HepG2 (cell line): ENCODE measurements around the gene DPP7. TPM values are rescaled to one million over a fixed set of nuclear protein-coding genes. Genes with fewer than 3 reads are reported as not detected.

ENCODE experiments used
- E2F1 ChIP-seq: sonication (generic); formaldehyde crosslinking; IDR thresholded peaks from 2 replicates; pipeline ENCODE4 v1.5.0; 2020; ENCODE audit warnings: missing genetic modification reagents
- KDM2A ChIP-seq: sonication (generic); formaldehyde crosslinking; IDR thresholded peaks from 2 replicates; pipeline ENCODE4 v1.4.0; 2020; ENCODE audit warnings: low read depth, missing genetic modification reagents, borderline replicate concordance
- KDM4B ChIP-seq: sonication (generic); formaldehyde crosslinking; IDR thresholded peaks from 2 replicates; pipeline ENCODE4 v1.4.0; 2020; ENCODE audit warnings: missing genetic modification reagents
- RELA ChIP-seq: sonication (generic); formaldehyde crosslinking; IDR thresholded peaks from 2 replicates; pipeline ENCODE4 v1.4.0; 2020; ENCODE audit warnings: missing genetic modification reagents
- RERE ChIP-seq: IDR thresholded peaks from 2 replicates; pipeline ENCODE4 v1.6.1; 2016; ENCODE audit warnings: low read depth, missing genetic modification reagents, missing compliant biosample characterization
- RFX1 ChIP-seq: fragments of 450-650 bp; IDR thresholded peaks from 2 replicates; pipeline ENCODE4 v1.6.1; 2017
- RFXAP ChIP-seq: sonication (generic); formaldehyde crosslinking; IDR thresholded peaks from 2 replicates; pipeline ENCODE4 v1.4.0; 2020; ENCODE audit warnings: missing genetic modification reagents, borderline replicate concordance
- SAFB2 ChIP-seq: sonication (generic); formaldehyde crosslinking; IDR thresholded peaks from 2 replicates; pipeline ENCODE4 v1.5.1; 2020; ENCODE audit warnings: missing genetic modification reagents, low read depth, mild to moderate bottlenecking, borderline replicate concordance
- SIN3B ChIP-seq: fragments of 150-350 bp; IDR thresholded peaks from 2 replicates; pipeline ENCODE4 v1.6.1; 2014; ENCODE audit warnings: low read length
- TRAFD1 ChIP-seq: sonication (generic); formaldehyde crosslinking; IDR thresholded peaks from 2 replicates; pipeline ENCODE4 v1.5.1; 2020; ENCODE audit warnings: missing genetic modification reagents, mild to moderate bottlenecking, borderline replicate concordance
- ZKSCAN8 ChIP-seq: IDR thresholded peaks from 2 replicates; pipeline ENCODE4 v1.6.1; 2016; ENCODE audit warnings: borderline replicate concordance, missing genetic modification reagents, missing compliant biosample characterization
- ZNF275 ChIP-seq: sonication (generic); formaldehyde crosslinking; IDR thresholded peaks from 2 replicates; pipeline ENCODE4 v1.8.0; 2022; ENCODE audit warnings: missing genetic modification reagents, mild to moderate bottlenecking, inconsistent platforms, borderline replicate concordance
- ZNF484 ChIP-seq: sonication (generic); formaldehyde crosslinking; IDR thresholded peaks from 2 replicates; pipeline ENCODE4 v1.5.1; 2020; ENCODE audit warnings: mild to moderate bottlenecking, low read depth, missing genetic modification reagents, borderline replicate concordance
- ZNF576 ChIP-seq: sonication (generic); formaldehyde crosslinking; IDR thresholded peaks from 2 replicates; pipeline ENCODE4 v1.4.0; 2020; ENCODE audit warnings: mild to moderate bottlenecking, missing genetic modification reagents
- ZNF670 ChIP-seq: sonication (generic); formaldehyde crosslinking; IDR thresholded peaks from 2 replicates; pipeline ENCODE4 v1.8.0; 2022; ENCODE audit warnings: mild to moderate bottlenecking, missing genetic modification reagents, borderline replicate concordance
- ZNF691 ChIP-seq: sonication (generic); formaldehyde crosslinking; IDR thresholded peaks from 2 replicates; pipeline ENCODE4 v1.4.0; 2020; ENCODE audit warnings: missing genetic modification reagents, low read depth, mild to moderate bottlenecking, borderline replicate concordance
- ZSCAN30 ChIP-seq: sonication (generic); formaldehyde crosslinking; IDR thresholded peaks from 2 replicates; pipeline ENCODE4 v1.5.0; 2020; ENCODE audit warnings: mild to moderate bottlenecking, missing genetic modification reagents
- polyA plus RNA-seq, 8 experiments: library from polyadenylated mRNA; depleted of rRNA in 3 of 8; stranded (reverse) in 7 of 8; unstranded in 1 of 8; fragments of >200 nt; fragmentation: Illumina TruSeq in 4 of 8; extraction: Trizol in 4 of 8; gene quantifications; 2 replicates each; pipeline versions ENCODE4 v1.2.1 to v1.2.3, GENCODE V29; 2011 to 2016; ENCODE audit warnings: low read depth in 4 of 8, missing spikeins in 1 of 8, mixed read lengths in 1 of 8; ENCODE audit not compliant: insufficient read depth in 1 of 8
- total RNA-seq, 5 experiments: library from RNA; depleted of rRNA; stranded (reverse); fragments of >200 nt; fragmentation: Illumina TruSeq; extraction: Trizol; gene quantifications; 2 replicates each; pipeline ENCODE4 v1.2.3, GENCODE V29; 2016; ENCODE audit warnings: low read depth in 1 of 5

The DPP7 gene
- total and polyA plus RNA-seq, 2 of the 13 experiments (the other 11 are each of a cell fraction or from before 2014, with no cell fraction given), result 1.2 to 4.5 TPM

- TF ChIP-seq KDM4B (CRISPR knock-in tag) (no peak), ZKSCAN8 (no peak; the same call in 1 of the 2 replicates), KDM2A (CRISPR knock-in tag) (peak; percentile 72), ZNF670 (CRISPR knock-in tag) (no peak; the same call in 1 of the 2 replicates), RERE (CRISPR knock-in tag) (peak; percentile 10; the same call in 1 of the 2 replicates), SIN3B (no peak), SAFB2 (CRISPR knock-in tag) (no peak; the same call in 1 of the 2 replicates), RELA (CRISPR knock-in tag) (0 out of 2 replicates have a peak, but pooled peaks have one; percentile 22), ZNF691 (CRISPR knock-in tag) (no peak), TRAFD1 (no peak; the same call in 1 of the 2 replicates), RFX1 (peak; percentile 98), ZNF275 (CRISPR knock-in tag) (peak; percentile 90), ZSCAN30 (CRISPR knock-in tag) (no peak), ZNF484 (CRISPR knock-in tag) (no peak), RFXAP (CRISPR knock-in tag) (peak; percentile 67; the same call in 1 of the 2 replicates), E2F1 (CRISPR knock-in tag) (peak; percentile 86), ZNF576 (CRISPR knock-in tag) (no peak)
Measured at GRCh38 chr9:137086531-137087408, 27.8 kb downstream of the DPP7 start, which contains the start of gene MAN1B1 (continued).
